Measurements from ENCODE around the gene SART1.

SART1 gene

DNA sequence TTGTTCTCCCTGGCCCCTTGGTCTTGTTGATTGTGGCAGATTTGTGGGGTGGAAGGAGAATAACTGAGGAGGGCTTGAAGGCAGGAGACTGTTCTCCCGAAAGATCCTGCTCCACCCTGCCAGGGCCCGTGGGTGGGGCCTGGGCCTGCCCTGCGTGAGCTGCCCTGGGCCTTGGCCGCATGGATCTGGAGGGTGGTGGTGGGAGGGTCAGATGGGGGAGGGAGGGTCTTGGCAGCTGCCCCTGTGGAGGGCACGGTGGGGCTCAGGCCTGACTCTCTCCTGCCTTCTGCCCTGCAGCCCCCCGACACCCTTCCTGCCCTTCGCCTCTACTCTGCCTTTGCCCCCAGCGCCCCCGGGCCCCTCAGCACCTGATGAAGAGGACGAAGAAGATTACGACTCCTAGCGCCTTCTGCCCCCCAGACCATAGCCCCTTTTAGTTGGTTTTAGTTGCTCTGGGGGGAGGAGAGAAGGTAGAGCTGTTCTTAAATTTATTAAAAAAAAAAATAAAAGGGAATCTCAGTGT, 40.4 kb upstream of the SART1 start:
- DNase-seq (ENCODE audit: low read depth, low spot score), result no peak
- H3K4me3 ChIP-seq (ENCODE audit: low read depth, low read length), result no peak overlapping the region
- TF ChIP-seq, protein P1, sequence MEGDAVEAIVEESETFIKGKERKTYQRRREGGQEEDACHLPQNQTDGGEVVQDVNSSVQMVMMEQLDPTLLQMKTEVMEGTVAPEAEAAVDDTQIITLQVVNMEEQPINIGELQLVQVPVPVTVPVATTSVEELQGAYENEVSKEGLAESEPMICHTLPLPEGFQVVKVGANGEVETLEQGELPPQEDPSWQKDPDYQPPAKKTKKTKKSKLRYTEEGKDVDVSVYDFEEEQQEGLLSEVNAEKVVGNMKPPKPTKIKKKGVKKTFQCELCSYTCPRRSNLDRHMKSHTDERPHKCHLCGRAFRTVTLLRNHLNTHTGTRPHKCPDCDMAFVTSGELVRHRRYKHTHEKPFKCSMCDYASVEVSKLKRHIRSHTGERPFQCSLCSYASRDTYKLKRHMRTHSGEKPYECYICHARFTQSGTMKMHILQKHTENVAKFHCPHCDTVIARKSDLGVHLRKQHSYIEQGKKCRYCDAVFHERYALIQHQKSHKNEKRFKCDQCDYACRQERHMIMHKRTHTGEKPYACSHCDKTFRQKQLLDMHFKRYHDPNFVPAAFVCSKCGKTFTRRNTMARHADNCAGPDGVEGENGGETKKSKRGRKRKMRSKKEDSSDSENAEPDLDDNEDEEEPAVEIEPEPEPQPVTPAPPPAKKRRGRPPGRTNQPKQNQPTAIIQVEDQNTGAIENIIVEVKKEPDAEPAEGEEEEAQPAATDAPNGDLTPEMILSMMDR (IDR thresholded peaks at IDR 0.05; ENCODE audit: low read depth, low read length), result no peak
- in situ Hi-C loops (cut with HindIII; ENCODE audit: low sequenced_read_pairs), result no loop called here

DNA sequence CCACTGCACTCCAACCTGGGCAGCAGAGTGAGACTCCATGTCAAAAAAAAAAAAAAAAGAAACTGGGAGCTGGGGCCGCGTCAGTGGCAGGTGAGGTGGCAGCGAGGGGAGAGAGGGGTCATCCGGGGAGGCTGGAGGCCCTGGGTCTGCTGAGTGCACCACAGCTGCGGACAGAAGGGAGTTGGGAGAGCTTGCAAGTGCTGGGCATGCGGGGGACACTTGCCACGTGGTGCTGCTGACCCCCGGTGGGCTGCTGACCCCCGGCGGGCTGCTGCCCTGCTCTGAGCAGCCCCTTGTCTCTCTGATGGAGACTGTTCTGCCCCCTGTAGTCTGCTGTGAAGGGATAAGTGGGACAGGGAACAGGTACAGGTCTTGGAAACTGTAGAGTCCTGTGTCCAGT, 39.7 kb upstream of the SART1 start:
- DNase-seq (ENCODE audit: low read depth, low spot score), result no peak
- TF ChIP-seq, protein P1 (IDR thresholded peaks at IDR 0.05; ENCODE audit: low read depth, low read length), result no peak
- H3K4me3 ChIP-seq (ENCODE audit: low read depth, low read length), result no peak overlapping the region
- in situ Hi-C loops (cut with HindIII; ENCODE audit: low sequenced_read_pairs), result no loop called here

GRCh38 chr11:65922565-65922964, 39.0 kb upstream of the SART1 start:
- in situ Hi-C loops (cut with HindIII; ENCODE audit: low sequenced_read_pairs), result no loop called here
- DNase-seq (ENCODE audit: low read depth, low spot score), result no peak
- H3K4me3 ChIP-seq (ENCODE audit: low read depth, low read length), result no peak overlapping the region
- TF ChIP-seq, protein P1 (IDR thresholded peaks at IDR 0.05; ENCODE audit: low read depth, low read length), result no peak

DNA sequence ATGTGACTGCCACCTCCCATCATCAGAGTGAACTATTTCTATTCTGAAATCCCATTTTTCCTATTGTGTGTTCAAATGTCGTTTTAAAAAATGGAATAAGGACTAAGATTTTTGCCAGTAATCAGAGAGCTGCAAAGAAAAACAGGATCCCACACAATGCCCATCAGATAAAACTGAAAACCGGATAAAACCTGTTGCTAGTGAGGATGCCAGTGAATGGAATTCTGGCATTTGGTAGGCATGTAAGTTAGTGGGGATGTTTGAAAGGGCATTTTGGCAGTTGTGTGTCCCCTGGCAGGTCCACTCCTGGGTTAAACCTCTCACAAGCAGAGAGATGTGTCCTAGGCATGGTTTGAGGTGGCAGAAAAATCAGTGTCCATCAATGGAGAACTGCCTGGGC, 36.1 kb upstream of the SART1 start:
- no peak overlapping the region for H3K4me3 ChIP-seq (ENCODE audit: low read depth, low read length)
- no peak for DNase-seq (ENCODE audit: low read depth, low spot score)
- in situ Hi-C loops (cut with HindIII; ENCODE audit: low sequenced_read_pairs), result no loop called here
- TF ChIP-seq, protein P1 (IDR thresholded peaks at IDR 0.05; ENCODE audit: low read depth, low read length), result no peak

DNA sequence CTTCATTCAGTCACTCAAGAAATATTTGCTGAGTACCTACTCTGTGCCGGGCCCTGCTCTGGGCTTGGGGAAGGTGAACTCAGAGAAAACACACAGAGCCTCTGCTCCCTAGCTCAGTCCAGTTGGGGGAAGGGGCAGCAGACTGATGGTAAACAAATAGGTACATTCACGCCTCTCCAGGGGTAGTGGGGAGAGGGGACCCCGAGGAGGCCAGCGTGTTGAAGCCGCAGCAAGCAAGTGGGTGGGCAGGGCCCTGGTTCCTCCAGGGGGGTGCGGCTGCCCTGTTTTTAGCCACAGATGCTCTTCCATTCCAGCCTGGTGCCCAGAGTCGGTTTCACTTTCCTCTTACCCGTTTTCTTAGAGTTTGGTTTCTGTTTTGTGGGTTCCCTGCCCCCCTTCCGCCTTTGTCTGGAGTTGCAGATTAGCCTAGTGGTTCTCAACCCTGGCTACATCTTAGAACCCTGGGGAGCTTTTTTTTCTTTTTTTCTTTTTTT, 33.6 kb upstream of the SART1 start:
- no peak for DNase-seq (ENCODE audit: low read depth, low spot score)
- TF ChIP-seq, protein P1 (IDR thresholded peaks at IDR 0.05; ENCODE audit: low read depth, low read length), result no peak
- in situ Hi-C loops (cut with HindIII; ENCODE audit: low sequenced_read_pairs), result no loop called here
- H3K4me3 ChIP-seq (ENCODE audit: low read depth, low read length), result no peak overlapping the region

DNA sequence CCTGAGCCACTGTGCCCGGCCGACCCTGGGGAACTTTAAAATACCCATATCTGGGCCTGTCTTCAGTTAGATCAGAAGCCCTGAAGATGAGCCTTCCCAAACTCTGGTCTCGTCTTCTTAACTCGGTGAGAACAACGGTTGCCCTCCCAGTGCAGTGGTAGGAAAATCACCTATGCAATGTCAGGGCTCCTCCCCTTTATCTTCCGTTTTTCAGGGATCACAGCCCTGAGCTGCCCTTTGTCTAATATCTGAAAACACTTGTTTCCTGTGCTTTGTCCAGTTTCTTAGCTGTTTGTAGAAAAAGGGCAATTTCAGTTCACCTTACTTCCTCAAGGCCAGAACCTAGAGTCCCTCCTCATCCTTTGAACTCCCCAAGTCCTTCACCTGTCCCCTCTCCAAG, 32.9 kb upstream of the SART1 start:
- in situ Hi-C loops (cut with HindIII; ENCODE audit: low sequenced_read_pairs), result no loop called here
- H3K4me3 ChIP-seq (ENCODE audit: low read depth, low read length), result no peak overlapping the region
- TF ChIP-seq, protein P1 (IDR thresholded peaks at IDR 0.05; ENCODE audit: low read depth, low read length), result no peak
- DNase-seq (ENCODE audit: low read depth, low spot score), result no peak

Data from astrocyte of the spinal cord (primary cell).